SK-N-MC (cell line): ENCODE data around the gene GNAI2.
"Not testable (repeated sequence)": the region's sequence is repeated elsewhere in the genome, so short reads cannot be mapped to it uniquely, and the experiment has no call there.

Experiments used
- DNase-seq: peaks from one replicate; pipeline ENCODE4 v3.0.0-alpha.2; 2011; ENCODE audit warnings: low read depth, low spot score
- H3K27ac ChIP-seq: fragments of 200-600 bp; sonication (generic); 2 replicates; pipeline ENCODE4 v1.5.1; 2016; ENCODE audit warnings: mixed run types
- H3K36me3 ChIP-seq: fragments of 200-600 bp; sonication (generic); 2 replicates; pipeline ENCODE4 v1.6.1; 2017; ENCODE audit warnings: antibody characterized with exemption, low read length, mixed read lengths; ENCODE audit not compliant: insufficient read depth
- H3K4me3 ChIP-seq: fragments of 200-600 bp; sonication (generic); 2 replicates; pipeline ENCODE4 v1.5.1; 2016
- H3K9ac ChIP-seq: fragments of 200-600 bp; sonication (generic); 2 replicates; pipeline ENCODE4 v1.8.0; 2017; ENCODE audit warnings: mixed run types, mixed read lengths; ENCODE audit not compliant: insufficient read length
- H3K9me3 ChIP-seq: fragments of 200-600 bp; sonication (generic); 2 replicates; pipeline ENCODE4 v1.6.1; 2017; ENCODE audit warnings: low read depth, mild to moderate bottlenecking, antibody characterized with exemption, low read length, moderate library complexity, mixed read lengths
- EZH2 ChIP-seq: fragments of 200-600 bp; sonication (generic); IDR thresholded peaks from one replicate; pipeline ENCODE4 v1.6.1; 2017; ENCODE audit warnings: antibody characterized with exemption
- FOXP2 ChIP-seq: optimal IDR thresholded peaks from 2 replicates; pipeline ENCODE3; 2011; ENCODE audit warnings: mild to moderate bottlenecking, moderate library complexity; ENCODE audit not compliant: insufficient read depth; ENCODE audit errors: extremely low read length, control extremely low read depth
- POLR2AphosphoS5 ChIP-seq: IDR thresholded peaks from 2 replicates; pipeline ENCODE4 v1.6.1; 2012; ENCODE audit warnings: mild to moderate bottlenecking, low read depth, low read length, borderline replicate concordance

The GNAI2 gene

GRCh38 chr3:50241163-50241562 lies 5.2 kb downstream of the GNAI2 start:
- DNase-seq: no peak
- Histone ChIP-seq H3K27ac (peak overlapping the region; percentile 50; the same call in 1 of the 2 replicates), H3K4me3 (no peak overlapping the region), H3K36me3 (no peaks in the 10 kb centered on the region), H3K9me3 (no peaks in the 10 kb centered on the region), H3K9ac (no peak overlapping the region)
- TF ChIP-seq FOXP2 (no peak), EZH2 (no peak), POLR2AphosphoS5 (no peak; the same call in 1 of the 2 replicates)

GRCh38 chr3:50241713-50242380 lies 5.8 kb downstream of the GNAI2 start:
- H3K27ac ChIP-seq: no peak overlapping the region
- no peaks in the 10 kb centered on the region for H3K36me3 ChIP-seq
- TF ChIP-seq FOXP2 (no peak), EZH2 (no peak), POLR2AphosphoS5 (no peak)
- H3K9ac ChIP-seq: no peak overlapping the region
- no peaks in the 10 kb centered on the region for H3K9me3 ChIP-seq
- H3K4me3 ChIP-seq: no peak overlapping the region
- DNase-seq: no peak

- no peak overlapping the region for H3K27ac ChIP-seq
- no peak overlapping the region for H3K4me3 ChIP-seq
- TF ChIP-seq FOXP2 (no peak), POLR2AphosphoS5 (no peak), EZH2 (no peak)
- no peak overlapping the region for H3K9ac ChIP-seq
- H3K36me3 ChIP-seq: no peaks in the 10 kb centered on the region
- H3K9me3 ChIP-seq: no peaks in the 10 kb centered on the region
- DNase-seq: no peak
These were observed 6.4 kb downstream of the GNAI2 start for GRCh38 chr3:50242381-50242770.

- no peaks in the 10 kb centered on the region for H3K9me3 ChIP-seq
- no peak overlapping the region for H3K9ac ChIP-seq
- H3K4me3 ChIP-seq: no peak overlapping the region
- no peaks in the 10 kb centered on the region for H3K36me3 ChIP-seq
- DNase-seq: no peak
- H3K27ac ChIP-seq: no peak overlapping the region
- TF ChIP-seq EZH2: no peak
- TF ChIP-seq FOXP2: no peak
- no peak for TF ChIP-seq POLR2AphosphoS5
These were observed 7.0 kb downstream of the GNAI2 start for GRCh38 chr3:50242851-50243542.

- DNase-seq: no peak
- no peak overlapping the region for H3K27ac ChIP-seq
- H3K4me3 ChIP-seq: no peak overlapping the region
- H3K9me3 ChIP-seq: no peaks in the 10 kb centered on the region
- no peaks in the 10 kb centered on the region for H3K36me3 ChIP-seq
- TF ChIP-seq FOXP2: no peak
- no peak for TF ChIP-seq EZH2
- no peak for TF ChIP-seq POLR2AphosphoS5
- H3K9ac ChIP-seq: no peak overlapping the region
These were observed 7.5 kb downstream of the GNAI2 start for GRCh38 chr3:50243543-50243895.

GRCh38 chr3:50244813-50245212 lies 8.8 kb downstream of the GNAI2 start:
- H3K36me3 ChIP-seq, H3K9ac ChIP-seq, H3K4me3 ChIP-seq, H3K9me3 ChIP-seq, H3K27ac ChIP-seq, DNase-seq: not testable (repeated sequence)

- no peaks in the 10 kb centered on the region for H3K36me3 ChIP-seq
- H3K4me3 ChIP-seq: peak overlapping the region; percentile 72; the same call in 1 of the 2 replicates
- no peak for TF ChIP-seq FOXP2
- no peak for TF ChIP-seq EZH2
- no peak for TF ChIP-seq POLR2AphosphoS5
- H3K9me3 ChIP-seq: no peaks in the 10 kb centered on the region
- no peak for DNase-seq
- peak overlapping the region; percentile 87 for H3K27ac ChIP-seq
- no peak overlapping the region for H3K9ac ChIP-seq
These were observed 9.3 kb downstream of the GNAI2 start for GRCh38 chr3:50245251-50245745.

- 0 out of 2 replicates have a peak, but pooled peaks have one; percentile 29 for TF ChIP-seq POLR2AphosphoS5
- TF ChIP-seq FOXP2: no peak
- no peak for TF ChIP-seq EZH2
- Histone ChIP-seq H3K9ac (peak overlapping the region; percentile 33), H3K27ac (peak overlapping the region; percentile 87), H3K9me3 (no peaks in the 10 kb centered on the region), H3K4me3 (peak overlapping the region; percentile 72), H3K36me3 (no peaks in the 10 kb centered on the region)
- DNase-seq: no peak
These were observed 10.0 kb downstream of the GNAI2 start for GRCh38 chr3:50245831-50246516.

- H3K9me3 ChIP-seq: no peaks in the 10 kb centered on the region
- DNase-seq: no peak
- H3K9ac ChIP-seq: peak overlapping the region; percentile 20
- TF ChIP-seq POLR2AphosphoS5: peak; percentile 46; the same call in 1 of the 2 replicates
- TF ChIP-seq EZH2: no peak
- no peaks in the 10 kb centered on the region for H3K36me3 ChIP-seq
- peak overlapping the region; percentile 87 for H3K27ac ChIP-seq
- H3K4me3 ChIP-seq: peak overlapping the region; percentile 72
These were observed 10.5 kb downstream of the GNAI2 start for GRCh38 chr3:50246517-50246954.
